A549 (cell line): ENCODE measurements around the gene PAPPA2.

Source experiments
- CTCF ChIP-seq: fragments of >200 bp; sonication (Bioruptor Twin); formaldehyde crosslinking; IDR thresholded peaks from 3 replicates; pipeline ENCODE4 v1.5.1; 2016
- EP300 ChIP-seq, 2 experiments: fragments of >200 bp; sonication (Bioruptor Twin); formaldehyde crosslinking; IDR thresholded peaks; 2 replicates in 1 of 2; 3 replicates in 1 of 2; pipeline ENCODE4 v1.6.1; 2016 to 2017
- JUNB ChIP-seq: fragments of >200 bp; sonication (Bioruptor Twin); formaldehyde crosslinking; IDR thresholded peaks from 2 replicates; pipeline ENCODE4 v1.6.1; 2016
- MAFK ChIP-seq: fragments of 450-650 bp; IDR thresholded peaks from 2 replicates; pipeline ENCODE4 v1.6.1; 2014; ENCODE audit not compliant: partially characterized antibody
- REST ChIP-seq: fragments of 200-600 bp; sonication (generic); IDR thresholded peaks from 2 replicates; pipeline ENCODE4 v1.6.1; 2016; ENCODE audit warnings: antibody characterized with exemption, mild to moderate bottlenecking, moderate library complexity

- TF ChIP-seq JUNB = no peak
- no peak for TF ChIP-seq CTCF
- TF ChIP-seq REST = no peak
- TF ChIP-seq MAFK = no peak
- TF ChIP-seq EP300 (IDR thresholded peaks at IDR 0.05) = no peak
Observed at GRCh38 chr1:176448340-176448739, 14.6 kb upstream of the PAPPA2 start.
